ENCODE measurements around the gene COBL.
A peak's percentile ranks its signal among the peaks of the same experiment; 100 is the strongest.

The COBL gene

DNA sequence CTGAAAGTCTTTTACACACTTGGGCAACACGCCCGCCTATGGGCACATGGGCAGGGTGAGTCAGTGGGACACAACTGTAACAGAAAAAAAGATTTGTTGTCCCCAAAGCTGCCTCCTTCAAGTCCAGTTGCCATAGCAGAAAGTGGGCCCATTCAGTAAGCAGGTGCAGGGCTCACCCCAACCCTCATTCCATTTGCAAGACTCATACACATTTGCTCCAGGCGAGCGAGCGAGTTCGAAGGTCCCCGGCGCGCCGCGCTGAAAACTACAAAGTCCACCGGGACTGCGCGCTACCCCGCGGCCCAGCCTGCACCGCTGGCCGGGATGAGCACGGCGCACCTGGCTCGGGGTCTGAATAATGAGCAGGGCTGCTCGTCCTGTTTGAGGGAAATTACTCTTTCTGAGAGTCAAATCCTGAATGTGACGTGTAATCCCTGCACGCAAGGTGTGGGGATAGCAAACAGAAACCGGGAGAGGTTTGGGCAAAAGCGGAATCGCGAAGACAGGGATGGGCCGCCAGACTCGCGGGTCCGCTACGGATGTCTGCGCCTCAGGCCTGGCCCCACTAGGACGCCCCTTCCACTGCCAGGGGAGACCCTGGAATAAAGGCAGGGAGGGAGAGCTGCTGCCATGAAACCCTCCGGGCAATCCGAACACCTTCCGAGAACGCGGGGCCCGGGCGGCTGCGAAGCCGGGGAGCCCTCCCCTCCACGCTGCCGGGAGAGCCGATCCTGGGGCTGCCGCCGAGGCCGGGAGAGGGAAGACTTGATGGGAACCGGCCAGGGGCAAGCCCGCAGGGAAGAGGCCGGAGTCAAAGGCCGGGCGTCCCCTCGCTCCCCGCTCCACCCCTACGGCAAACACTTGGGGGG is 982 bp downstream of the COBL start:
- Histone ChIP-seq H2BK12ac (ENCODE audit: low read length) (peak overlapping the region; percentile 36), H2BK120ac (ENCODE audit: low read depth, low read length) (peak overlapping the region; percentile 90), H3K4me1 (ENCODE audit: control insufficient read depth in 2 of 2, insufficient read depth in 1 of 2, low read depth in 1 of 2, low read length in 2 of 2) (peaks cover 3 to 8% of the 10 kb centered on the region in 2 donors), H3K4me2 (ENCODE audit: insufficient read depth, low read length, poor library complexity, severe bottlenecking) (peak overlapping the region; percentile 99), H2BK5ac (ENCODE audit: low read length) (no peak overlapping the region), H3K14ac (ENCODE audit: low read length) (peak overlapping the region; percentile 51), H2AK5ac (ENCODE audit: low read depth, low read length) (peak overlapping the region; percentile 36), H3K23ac (ENCODE audit: low read depth, low read length, poor library complexity) (no peak overlapping the region), H3K79me1 (ENCODE audit: low read depth, low read length) (no peaks in the 10 kb centered on the region), H3K36me3 (replicated peaks in 1 of 2; ENCODE audit: control insufficient read depth in 2 of 2, insufficient read depth in 2 of 2, low read length in 2 of 2) (no peaks in the 10 kb centered on the region), H2AFZ (ENCODE audit: low read length) (peak overlapping the region; percentile 82), H4K91ac (ENCODE audit: low read depth, low read length, poor library complexity) (no peak overlapping the region), H3K9ac (ENCODE audit: low read depth, low read length, poor library complexity) (peak overlapping the region; percentile 77), H3K4me3 (ENCODE audit: low read length in 2 of 2) (peak overlapping the region; percentile 32 to 87), H3K9me3 (replicated peaks in 1 of 2; ENCODE audit: control insufficient read depth in 2 of 2, insufficient read depth in 1 of 2, low read depth in 1 of 2, low read length in 2 of 2) (peaks cover 0 to 9% of the 10 kb centered on the region in 2 donors), H4K8ac (ENCODE audit: low read depth, low read length) (no peak overlapping the region), H3K4ac (ENCODE audit: low read length) (no peak overlapping the region), H3K18ac (ENCODE audit: low read length) (peak overlapping the region; percentile 91), H3K27me3 (ENCODE audit: control insufficient read depth in 3 of 3, insufficient read depth in 3 of 3, low read depth in 1 of 3, low read length in 3 of 3) (peaks cover 0 to 77% (median 31%) of the 10 kb centered on the region in 3 experiments), H2BK15ac (ENCODE audit: low read length) (peak overlapping the region; percentile 9), H3K27ac (replicated peaks; ENCODE audit: low read length) (no peak overlapping the region)
- peak; percentile 42 for DNase-seq (ENCODE audit: low spot score)
- no CpG with 5 or more reads among the region's 58 CpGs for WGBS, 2 donors (ENCODE audit: extremely low coverage in 2 of 2, insufficient read length in 2 of 2, insufficient replicate concordance in 1 of 2)

- Histone ChIP-seq H3K79me1 (ENCODE audit: low read depth, low read length) (no peaks in the 10 kb centered on the region), H3K4me2 (ENCODE audit: insufficient read depth, low read length, poor library complexity, severe bottlenecking) (no peak overlapping the region), H2AK5ac (ENCODE audit: low read depth, low read length) (no peak overlapping the region), H3K27me3 (ENCODE audit: control insufficient read depth in 3 of 3, insufficient read depth in 3 of 3, low read depth in 1 of 3, low read length in 3 of 3) (peaks cover 0 to 72% (median 31%) of the 10 kb centered on the region in 3 experiments), H3K14ac (ENCODE audit: low read length) (no peak overlapping the region), H3K23ac (ENCODE audit: low read depth, low read length, poor library complexity) (no peak overlapping the region), H3K27ac (replicated peaks; ENCODE audit: low read length) (no peak overlapping the region), H4K91ac (ENCODE audit: low read depth, low read length, poor library complexity) (no peak overlapping the region), H3K4me1 (ENCODE audit: control insufficient read depth in 2 of 2, insufficient read depth in 1 of 2, low read depth in 1 of 2, low read length in 2 of 2) (peaks cover 1 to 8% of the 10 kb centered on the region in 2 donors), H3K18ac (ENCODE audit: low read length) (no peak overlapping the region), H3K36me3 (replicated peaks in 1 of 2; ENCODE audit: control insufficient read depth in 2 of 2, insufficient read depth in 2 of 2, low read length in 2 of 2) (no peaks in the 10 kb centered on the region), H3K9me3 (replicated peaks in 1 of 2; ENCODE audit: control insufficient read depth in 2 of 2, insufficient read depth in 1 of 2, low read depth in 1 of 2, low read length in 2 of 2) (peaks cover 0 to 9% of the 10 kb centered on the region in 2 donors), H3K4ac (ENCODE audit: low read length) (no peak overlapping the region), H3K4me3 (ENCODE audit: low read length in 2 of 2) (no peak overlapping the region), H2BK5ac (ENCODE audit: low read length) (no peak overlapping the region), H2BK12ac (ENCODE audit: low read length) (no peak overlapping the region), H4K8ac (ENCODE audit: low read depth, low read length) (no peak overlapping the region), H2BK15ac (ENCODE audit: low read length) (no peak overlapping the region), H2BK120ac (ENCODE audit: low read depth, low read length) (no peak overlapping the region), H3K9ac (ENCODE audit: low read depth, low read length, poor library complexity) (no peak overlapping the region), H2AFZ (ENCODE audit: low read length) (no peak overlapping the region)
- no peak for DNase-seq (ENCODE audit: low spot score)
- no CpG with 5 or more reads among the region's 4 CpGs for WGBS, 2 donors (ENCODE audit: extremely low coverage in 2 of 2, insufficient read length in 2 of 2, insufficient replicate concordance in 1 of 2)
These were observed 1.9 kb downstream of the COBL start for GRCh38 chr7:51314726-51315125.

- Histone ChIP-seq H3K27me3 (ENCODE audit: control insufficient read depth in 3 of 3, insufficient read depth in 3 of 3, low read depth in 1 of 3, low read length in 3 of 3) (peaks cover 0 to 64% (median 31%) of the 10 kb centered on the region in 3 experiments), H3K9me3 (replicated peaks in 1 of 2; ENCODE audit: control insufficient read depth in 2 of 2, insufficient read depth in 1 of 2, low read depth in 1 of 2, low read length in 2 of 2) (peaks cover 0 to 9% of the 10 kb centered on the region in 2 donors), H3K4me3 (ENCODE audit: low read length in 2 of 2) (no peak overlapping the region), H2AK5ac (ENCODE audit: low read depth, low read length) (no peak overlapping the region), H3K4me1 (ENCODE audit: control insufficient read depth in 2 of 2, insufficient read depth in 1 of 2, low read depth in 1 of 2, low read length in 2 of 2) (peaks cover 1 to 8% of the 10 kb centered on the region in 2 donors), H4K8ac (ENCODE audit: low read depth, low read length) (no peak overlapping the region), H3K36me3 (replicated peaks in 1 of 2; ENCODE audit: control insufficient read depth in 2 of 2, insufficient read depth in 2 of 2, low read length in 2 of 2) (no peaks in the 10 kb centered on the region), H2BK5ac (ENCODE audit: low read length) (no peak overlapping the region), H2AFZ (ENCODE audit: low read length) (no peak overlapping the region), H2BK15ac (ENCODE audit: low read length) (no peak overlapping the region), H2BK12ac (ENCODE audit: low read length) (no peak overlapping the region), H4K91ac (ENCODE audit: low read depth, low read length, poor library complexity) (no peak overlapping the region), H3K4ac (ENCODE audit: low read length) (no peak overlapping the region), H3K23ac (ENCODE audit: low read depth, low read length, poor library complexity) (no peak overlapping the region), H3K9ac (ENCODE audit: low read depth, low read length, poor library complexity) (no peak overlapping the region), H3K18ac (ENCODE audit: low read length) (no peak overlapping the region), H3K79me1 (ENCODE audit: low read depth, low read length) (no peaks in the 10 kb centered on the region), H3K27ac (replicated peaks; ENCODE audit: low read length) (no peak overlapping the region), H3K14ac (ENCODE audit: low read length) (no peak overlapping the region), H2BK120ac (ENCODE audit: low read depth, low read length) (no peak overlapping the region), H3K4me2 (ENCODE audit: insufficient read depth, low read length, poor library complexity, severe bottlenecking) (no peak overlapping the region)
- no CpG with 5 or more reads among the region's 6 CpGs for WGBS, 2 donors (ENCODE audit: extremely low coverage in 2 of 2, insufficient read length in 2 of 2, insufficient replicate concordance in 1 of 2)
- DNase-seq (ENCODE audit: low spot score): no peak
These were observed 2.7 kb downstream of the COBL start for GRCh38 chr7:51313738-51314425.
